Inflammatory macrophage (primary cell): ENCODE results near the gene VARS1.
"Not testable (repeated sequence)": the region's sequence is repeated elsewhere in the genome, so short reads cannot be mapped to it uniquely, and the experiment has no call there.

Source experiments
- DNase-seq, 2 donors: peaks; one replicate each; pipeline ENCODE4 v3.0.0-alpha.2; 2020 to 2022
- total RNA-seq, 18 experiments: gene quantifications; one replicate each; lab custom pipeline; 2026; ENCODE audit warnings: mixed read lengths in 6 of 18, inconsistent platforms in 2 of 18; lab: John Stamatoyannopoulos, UW

VARS1 gene
- 30.8 to 113 (median 73.7) reads per million in 18 experiments for total RNA-seq

GRCh38 chr6:31795616-31796298 is at the start of gene VARS1:
TSS of gene VARS1 (minus strand) at chr6:31795752. CDS start at chr6:31795217, 535 bp downstream.
- peak; percentile 98 for DNase-seq

GRCh38 chr6:31844507-31844906 is 49.0 kb upstream of the VARS1 start:
- no peak for DNase-seq

GRCh38 chr6:31842053-31842452 is 46.5 kb upstream of the VARS1 start:
- DNase-seq: no peak

GRCh38 chr6:31839779-31840126 is 44.2 kb upstream of the VARS1 start:
- not testable (repeated sequence) for DNase-seq

GRCh38 chr6:31838968-31839367 is 43.4 kb upstream of the VARS1 start:
- no peak for DNase-seq

- not testable (repeated sequence) for DNase-seq
Measured at GRCh38 chr6:31838114-31838553, 42.6 kb upstream of the VARS1 start.

GRCh38 chr6:31837369-31838113 is 42.0 kb upstream of the VARS1 start:
- no peak for DNase-seq

GRCh38 chr6:31836474-31837368 is 41.2 kb upstream of the VARS1 start:
- DNase-seq: peak; percentile 58

GRCh38 chr6:31836047-31836473 is 40.5 kb upstream of the VARS1 start:
- DNase-seq: peak in 1 of 2 donors; percentile 11

GRCh38 chr6:31834367-31835250 is 39.1 kb upstream of the VARS1 start:
- DNase-seq: peak; percentile 82 to 88

- DNase-seq: peak; percentile 60 to 66
Measured at GRCh38 chr6:31831350-31832215, 36.0 kb upstream of the VARS1 start.

GRCh38 chr6:31830886-31831335 is 35.4 kb upstream of the VARS1 start:
- no peak for DNase-seq

GRCh38 chr6:31829633-31830283 is 34.2 kb upstream of the VARS1 start:
- peak in 1 of 2 donors; percentile 71 for DNase-seq

- DNase-seq: peak; percentile 97 to 98
Measured at GRCh38 chr6:31827286-31828079, 31.9 kb upstream of the VARS1 start, which contains the start of gene HSPA1B. TSS of gene HSPA1B (plus strand) at chr6:31827738. CDS start at chr6:31827951, 213 bp downstream.

GRCh38 chr6:31826793-31827285 is 31.3 kb upstream of the VARS1 start:
- DNase-seq: no peak

- DNase-seq: no peak
Measured at GRCh38 chr6:31825553-31825952, 30.0 kb upstream of the VARS1 start.

GRCh38 chr6:31823592-31824196 is 28.1 kb upstream of the VARS1 start:
- peak in 1 of 2 donors; percentile 39 for DNase-seq

- DNase-seq: peak; percentile 83 to 85
Measured at GRCh38 chr6:31822036-31822821, 26.7 kb upstream of the VARS1 start.
